Stimulated activated CD4-positive, alpha-beta T cell treated with anti-CD3 and anti-CD28 coated beads, Interleukin-1b, Interleukin-23, amount 100 ng/mL, for 4 hours (primary cell): ENCODE data around the gene TDRD9.
A peak's percentile ranks its signal among the peaks of the same experiment; 100 is the strongest.

Source experiments
- DNase-seq, 2 donors: peaks; one replicate each; pipeline ENCODE4 v3.0.0-alpha.2; 2020; ENCODE audit warnings: low read depth in 2 of 2

Gene TDRD9

GRCh38 chr14:103890821-103891666 is 37.2 kb upstream of the TDRD9 start:
- no peak for DNase-seq

- DNase-seq: no peak
Observed at GRCh38 chr14:103891667-103892215, 36.5 kb upstream of the TDRD9 start.

- no peak for DNase-seq
Observed at GRCh38 chr14:103892247-103892646, 36.0 kb upstream of the TDRD9 start.

GRCh38 chr14:103894034-103894722 is 34.1 kb upstream of the TDRD9 start:
- no peak for DNase-seq

GRCh38 chr14:103894723-103895059 is 33.6 kb upstream of the TDRD9 start:
- DNase-seq: no peak

GRCh38 chr14:103896578-103896977 is 31.7 kb upstream of the TDRD9 start:
- no peak for DNase-seq

GRCh38 chr14:103897075-103897947 is 30.9 kb upstream of the TDRD9 start:
- DNase-seq: no peak

GRCh38 chr14:103898204-103898603 is 30.1 kb upstream of the TDRD9 start:
- DNase-seq: no peak

- no peak for DNase-seq
Observed at GRCh38 chr14:103898711-103899110, 29.5 kb upstream of the TDRD9 start.

- no peak for DNase-seq
Observed at GRCh38 chr14:103899316-103899715, 28.9 kb upstream of the TDRD9 start.

GRCh38 chr14:103899833-103900232 is 28.4 kb upstream of the TDRD9 start:
- DNase-seq: no peak

GRCh38 chr14:103904493-103905107 is 23.7 kb upstream of the TDRD9 start:
- no peak for DNase-seq

- DNase-seq: no peak
Observed at GRCh38 chr14:103905842-103906456, 22.3 kb upstream of the TDRD9 start.

GRCh38 chr14:103908580-103908979 is 19.7 kb upstream of the TDRD9 start:
- DNase-seq: no peak

GRCh38 chr14:103909531-103910261 is 18.6 kb upstream of the TDRD9 start:
- no peak for DNase-seq

- peak; percentile 48 to 71 for DNase-seq
Observed at GRCh38 chr14:103910262-103910935, 17.9 kb upstream of the TDRD9 start.

- DNase-seq: no peak
Observed at GRCh38 chr14:103910984-103911383, 17.3 kb upstream of the TDRD9 start.

GRCh38 chr14:103915616-103916015 is 12.6 kb upstream of the TDRD9 start:
- no peak for DNase-seq

- no peak for DNase-seq
Observed at GRCh38 chr14:103916636-103917262, 11.5 kb upstream of the TDRD9 start.
